IPS DF 6.9 (cell line): ENCODE measurements around the gene SPPL2B.

Experiments
- DNase-seq: peaks from one replicate; pipeline ENCODE4 v3.0.0-alpha.2; 2013; ENCODE audit warnings: low read depth, low spot score
- H3K27ac ChIP-seq: one replicate; pipeline ENCODE4 v1.5.1; 2013; ENCODE audit warnings: low read length, control low read depth
- H3K27me3 ChIP-seq: 2 replicates; pipeline ENCODE4 v1.6.1; 2013; ENCODE audit warnings: mild to moderate bottlenecking, low read length; ENCODE audit not compliant: control insufficient read depth, insufficient read depth
- H3K36me3 ChIP-seq: 2 replicates; pipeline ENCODE4 v1.6.1; 2013; ENCODE audit warnings: low read length; ENCODE audit not compliant: control insufficient read depth, insufficient read depth
- H3K4me1 ChIP-seq: 2 replicates; pipeline ENCODE4 v1.6.1; 2013; ENCODE audit warnings: low read length; ENCODE audit not compliant: control insufficient read depth, insufficient read depth
- H3K4me3 ChIP-seq: 2 replicates; pipeline ENCODE4 v1.5.1; 2013; ENCODE audit warnings: mild to moderate bottlenecking, low read length
- H3K9me3 ChIP-seq: 2 replicates; pipeline ENCODE4 v1.6.1; 2013; ENCODE audit warnings: low read length, inconsistent platforms; ENCODE audit not compliant: control insufficient read depth, insufficient read depth
- WGBS: extraction: QIAGEN DNeasy Blood & Tissue Kit; methylation state at CpG from one replicate; pipeline ENCODE4 v1.1.7; 2013; ENCODE audit warnings: mixed read lengths, missing lambda C conversion rate; ENCODE audit not compliant: insufficient read length, insufficient coverage; 5-methylcytosine and 5-hydroxymethylcytosine counted together

Gene SPPL2B

GRCh38 chr19:2312820-2313501, 15.5 kb upstream of the SPPL2B start:
- Histone ChIP-seq H3K9me3 (no peaks in the 10 kb centered on the region), H3K36me3 (no peaks in the 10 kb centered on the region; the same call in 1 of the 2 replicates), H3K4me3 (no peak overlapping the region), H3K27ac (no peak overlapping the region), H3K4me1 (peaks cover 2% of the 10 kb centered on the region), H3K27me3 (peaks cover 3% of the 10 kb centered on the region)
- no peak for DNase-seq
- WGBS = no CpG with 5 or more reads among the region's 28 CpGs

- Histone ChIP-seq H3K4me3 (no peak overlapping the region), H3K36me3 (no peaks in the 10 kb centered on the region), H3K27ac (no peak overlapping the region), H3K4me1 (no peaks in the 10 kb centered on the region), H3K9me3 (no peaks in the 10 kb centered on the region), H3K27me3 (no peaks in the 10 kb centered on the region)
- no CpG with 5 or more reads among the region's 7 CpGs for WGBS
- no peak for DNase-seq
These were observed 13.2 kb upstream of the SPPL2B start for GRCh38 chr19:2315121-2315817.

- WGBS = no CpG with 5 or more reads among the region's 22 CpGs
- Histone ChIP-seq H3K9me3 (no peaks in the 10 kb centered on the region), H3K27ac (no peak overlapping the region), H3K4me1 (no peaks in the 10 kb centered on the region), H3K27me3 (no peaks in the 10 kb centered on the region), H3K36me3 (no peaks in the 10 kb centered on the region), H3K4me3 (no peak overlapping the region)
- DNase-seq = no peak
These were observed 12.6 kb upstream of the SPPL2B start for GRCh38 chr19:2315818-2316353.

GRCh38 chr19:2317300-2317699, 11.2 kb upstream of the SPPL2B start:
- Histone ChIP-seq H3K9me3 (no peaks in the 10 kb centered on the region), H3K36me3 (no peaks in the 10 kb centered on the region), H3K27ac (no peak overlapping the region), H3K4me1 (no peaks in the 10 kb centered on the region), H3K4me3 (no peak overlapping the region), H3K27me3 (no peaks in the 10 kb centered on the region)
- WGBS = no CpG with 5 or more reads among the region's 13 CpGs
- no peak for DNase-seq

- no peaks in the 10 kb centered on the region for H3K9me3 ChIP-seq
- H3K27ac ChIP-seq = no peak overlapping the region
- no CpG with 5 or more reads among the region's 25 CpGs for WGBS
- no peaks in the 10 kb centered on the region for H3K27me3 ChIP-seq
- H3K36me3 ChIP-seq = no peaks in the 10 kb centered on the region
- no peaks in the 10 kb centered on the region for H3K4me1 ChIP-seq
- DNase-seq = no peak
- H3K4me3 ChIP-seq = no peak overlapping the region
These were observed 10.7 kb upstream of the SPPL2B start for GRCh38 chr19:2317756-2318155.

GRCh38 chr19:2318923-2319322, 9.6 kb upstream of the SPPL2B start:
- no peaks in the 10 kb centered on the region for H3K4me1 ChIP-seq
- no peak overlapping the region for H3K27ac ChIP-seq
- DNase-seq = no peak
- H3K9me3 ChIP-seq = no peaks in the 10 kb centered on the region
- no peaks in the 10 kb centered on the region for H3K27me3 ChIP-seq
- whole genome bisulfite sequencing = no CpG with 5 or more reads among the region's 6 CpGs
- H3K4me3 ChIP-seq = no peak overlapping the region
- H3K36me3 ChIP-seq = 0 out of 2 replicates have a peak, but pooled peaks cover under 1% of the 10 kb centered on the region

- no peak for DNase-seq
- no peaks in the 10 kb centered on the region for H3K9me3 ChIP-seq
- H3K27ac ChIP-seq = no peak overlapping the region
- no CpG with 5 or more reads among the region's 20 CpGs for WGBS
- H3K27me3 ChIP-seq = no peaks in the 10 kb centered on the region
- H3K4me1 ChIP-seq = no peaks in the 10 kb centered on the region
- no peak overlapping the region for H3K4me3 ChIP-seq
- peaks cover 7% of the 10 kb centered on the region; the same call in 1 of the 2 replicates for H3K36me3 ChIP-seq
These were observed 8.9 kb upstream of the SPPL2B start for GRCh38 chr19:2319551-2319950.

GRCh38 chr19:2320049-2320448, 8.4 kb upstream of the SPPL2B start:
- Histone ChIP-seq H3K36me3 (peaks cover 10% of the 10 kb centered on the region; the same call in 1 of the 2 replicates), H3K27me3 (no peaks in the 10 kb centered on the region), H3K4me3 (no peak overlapping the region), H3K27ac (no peak overlapping the region), H3K9me3 (no peaks in the 10 kb centered on the region), H3K4me1 (no peaks in the 10 kb centered on the region)
- no peak for DNase-seq
- WGBS = no CpG with 5 or more reads among the region's 12 CpGs

GRCh38 chr19:2320939-2321338, 7.5 kb upstream of the SPPL2B start:
- Histone ChIP-seq H3K27ac (no peak overlapping the region), H3K9me3 (no peaks in the 10 kb centered on the region), H3K4me1 (no peaks in the 10 kb centered on the region), H3K4me3 (no peak overlapping the region), H3K36me3 (peaks cover 17% of the 10 kb centered on the region; the same call in 1 of the 2 replicates), H3K27me3 (no peaks in the 10 kb centered on the region)
- DNase-seq = no peak
- no CpG with 5 or more reads among the region's 12 CpGs for WGBS

GRCh38 chr19:2321565-2322283, 6.8 kb upstream of the SPPL2B start:
- Histone ChIP-seq H3K4me1 (no peaks in the 10 kb centered on the region), H3K4me3 (no peak overlapping the region), H3K9me3 (no peaks in the 10 kb centered on the region), H3K36me3 (peaks cover 18% of the 10 kb centered on the region; the same call in 1 of the 2 replicates), H3K27me3 (no peaks in the 10 kb centered on the region), H3K27ac (no peak overlapping the region)
- WGBS = no CpG with 5 or more reads among the region's 39 CpGs
- no peak for DNase-seq
